GM10266 (cell line): ENCODE results near the gene BIRC5.

ENCODE experiments used
- DNase-seq: peaks from one replicate; pipeline ENCODE4 v3.0.0; 2012; ENCODE audit errors: extremely low spot score
- TF ChIP-seq, protein P1 (sequence below): IDR thresholded peaks from 2 replicates; pipeline ENCODE4 v1.5.1; 2012; ENCODE audit warnings: mild to moderate bottlenecking, low read depth; ENCODE audit not compliant: control insufficient read depth, insufficient read depth; ENCODE audit errors: missing control alignments

The BIRC5 gene

DNA sequence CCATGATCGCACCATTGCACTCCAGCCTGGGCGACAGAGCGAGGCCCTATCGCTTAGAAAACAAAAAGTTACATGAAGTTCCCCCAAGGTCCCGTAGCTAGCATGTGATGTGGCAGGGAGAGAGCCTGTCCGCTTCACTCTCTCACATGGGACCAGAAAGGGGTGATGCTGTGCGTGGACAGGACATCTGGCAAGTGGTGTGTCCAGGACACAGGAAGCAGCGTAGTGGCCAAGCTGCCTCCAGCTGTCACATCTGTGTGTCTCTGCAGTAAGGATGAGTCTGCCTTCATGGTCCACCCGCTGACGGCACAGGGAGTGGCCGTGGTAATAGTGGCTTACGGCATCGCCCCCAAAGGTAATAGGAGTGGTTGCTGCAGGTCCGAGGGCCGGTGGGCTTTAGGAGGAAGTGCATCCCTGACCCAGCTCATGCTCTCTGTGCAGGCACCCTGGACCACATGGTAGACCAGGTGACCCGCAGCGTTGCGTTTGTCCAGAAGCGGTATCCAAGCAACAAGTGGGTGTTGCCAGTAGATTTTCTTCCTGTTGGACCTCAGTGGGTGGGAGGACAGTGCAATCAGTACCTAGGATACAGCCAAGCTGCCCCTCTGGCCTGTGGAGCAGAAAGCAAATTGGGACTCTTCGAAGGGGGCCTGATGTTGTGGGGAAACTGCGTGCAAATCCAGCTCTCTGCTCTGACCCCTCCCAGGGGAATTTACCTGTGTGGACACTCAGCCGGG is 9.5 kb upstream of the BIRC5 start:
- TF ChIP-seq, protein P1, sequence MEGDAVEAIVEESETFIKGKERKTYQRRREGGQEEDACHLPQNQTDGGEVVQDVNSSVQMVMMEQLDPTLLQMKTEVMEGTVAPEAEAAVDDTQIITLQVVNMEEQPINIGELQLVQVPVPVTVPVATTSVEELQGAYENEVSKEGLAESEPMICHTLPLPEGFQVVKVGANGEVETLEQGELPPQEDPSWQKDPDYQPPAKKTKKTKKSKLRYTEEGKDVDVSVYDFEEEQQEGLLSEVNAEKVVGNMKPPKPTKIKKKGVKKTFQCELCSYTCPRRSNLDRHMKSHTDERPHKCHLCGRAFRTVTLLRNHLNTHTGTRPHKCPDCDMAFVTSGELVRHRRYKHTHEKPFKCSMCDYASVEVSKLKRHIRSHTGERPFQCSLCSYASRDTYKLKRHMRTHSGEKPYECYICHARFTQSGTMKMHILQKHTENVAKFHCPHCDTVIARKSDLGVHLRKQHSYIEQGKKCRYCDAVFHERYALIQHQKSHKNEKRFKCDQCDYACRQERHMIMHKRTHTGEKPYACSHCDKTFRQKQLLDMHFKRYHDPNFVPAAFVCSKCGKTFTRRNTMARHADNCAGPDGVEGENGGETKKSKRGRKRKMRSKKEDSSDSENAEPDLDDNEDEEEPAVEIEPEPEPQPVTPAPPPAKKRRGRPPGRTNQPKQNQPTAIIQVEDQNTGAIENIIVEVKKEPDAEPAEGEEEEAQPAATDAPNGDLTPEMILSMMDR = no peak
- DNase-seq = no peak

DNA sequence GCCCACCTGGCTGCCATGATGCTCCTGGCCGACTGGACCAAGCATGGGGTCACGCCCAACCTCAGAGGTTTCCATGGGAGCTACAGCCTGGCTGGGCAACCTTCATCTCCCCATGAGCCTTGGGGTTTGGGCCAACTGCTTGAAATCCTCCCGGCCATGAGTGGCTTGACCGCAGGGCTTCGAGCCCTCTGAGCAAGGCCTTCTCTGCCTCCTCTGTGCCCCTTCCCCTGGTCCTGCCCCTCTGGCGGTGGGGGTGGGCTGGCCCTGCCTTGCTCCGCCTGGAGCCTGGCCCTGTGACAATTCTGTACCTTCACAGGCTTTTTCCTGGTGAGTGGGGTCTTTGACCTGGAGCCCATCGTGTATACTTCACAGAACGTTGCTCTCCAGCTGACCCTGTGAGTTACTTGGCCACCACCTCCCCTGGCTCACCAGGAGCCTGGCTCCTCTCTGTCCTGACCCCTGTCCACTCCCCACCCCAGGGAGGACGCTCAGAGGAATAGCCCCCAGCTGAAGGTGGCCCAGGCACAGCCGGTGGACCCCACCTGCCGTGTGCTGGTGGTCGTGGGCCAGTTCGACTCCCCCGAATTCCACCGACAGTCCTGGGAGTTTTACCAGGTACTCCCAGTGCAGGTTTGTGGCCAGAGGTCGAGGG is 8.8 kb upstream of the BIRC5 start:
- TF ChIP-seq, protein P1 = no peak
- DNase-seq = no peak

DNA sequence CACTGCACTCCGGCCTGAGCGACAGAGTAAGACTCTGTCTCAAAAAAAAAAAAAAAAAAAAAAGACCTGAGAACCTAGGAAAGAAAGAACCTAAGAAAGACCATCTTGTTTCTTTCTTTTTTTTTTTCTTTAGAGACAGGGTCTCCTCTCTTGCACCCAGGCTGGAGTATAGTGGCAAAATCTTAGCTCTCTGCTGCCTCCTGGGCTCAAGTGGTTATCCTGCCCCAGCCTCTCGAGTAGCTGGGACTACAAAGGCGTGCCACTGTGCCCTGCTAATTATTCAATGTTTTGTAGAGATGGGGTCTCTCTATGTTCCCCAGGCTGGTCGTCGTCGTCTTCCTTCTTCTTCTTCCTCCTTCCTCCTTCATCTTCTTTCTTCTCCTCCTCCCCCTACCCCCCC is 7.8 kb upstream of the BIRC5 start:
- no peak for DNase-seq
- TF ChIP-seq, protein P1 = no peak

DNA sequence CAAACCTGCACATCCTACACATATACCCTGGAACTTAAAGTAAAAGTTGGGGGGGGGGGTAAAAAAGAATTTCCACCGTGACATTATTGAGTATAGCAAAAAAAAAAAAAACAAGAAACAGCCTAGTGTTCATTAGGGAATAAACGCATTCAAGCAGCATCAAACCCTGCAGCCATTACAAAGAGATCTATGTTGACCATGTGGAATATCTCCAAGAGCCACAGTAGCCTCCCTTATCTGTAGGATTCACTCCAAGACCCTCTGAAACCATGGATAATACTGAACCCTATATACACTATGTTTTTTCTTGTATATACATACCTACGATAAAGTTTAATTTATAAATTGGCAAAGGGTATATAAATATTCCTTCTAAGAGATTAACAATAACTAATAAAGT is 5.6 kb upstream of the BIRC5 start:
- DNase-seq = no peak
- TF ChIP-seq, protein P1 = no peak

DNA sequence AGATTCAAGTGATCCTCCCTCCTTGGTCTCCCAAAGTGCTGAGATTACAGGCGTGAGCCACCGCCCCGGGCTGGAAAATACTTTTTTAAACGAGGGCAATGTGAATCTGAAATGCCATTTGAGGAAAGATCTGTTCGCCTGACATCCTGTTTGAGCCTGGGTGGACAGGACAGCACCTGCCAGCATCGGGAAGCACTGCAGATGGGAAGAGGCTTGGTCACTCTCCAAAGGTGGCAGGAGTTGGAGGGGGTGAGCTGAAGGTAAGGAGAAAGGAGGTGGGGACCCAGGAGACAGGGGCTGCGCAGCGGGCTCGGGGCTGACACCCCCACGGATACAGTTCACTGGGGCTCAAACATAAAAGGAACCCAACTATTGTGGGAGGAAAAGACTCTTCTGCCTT is 3.9 kb upstream of the BIRC5 start:
- DNase-seq = no peak
- TF ChIP-seq, protein P1 = no peak

DNA sequence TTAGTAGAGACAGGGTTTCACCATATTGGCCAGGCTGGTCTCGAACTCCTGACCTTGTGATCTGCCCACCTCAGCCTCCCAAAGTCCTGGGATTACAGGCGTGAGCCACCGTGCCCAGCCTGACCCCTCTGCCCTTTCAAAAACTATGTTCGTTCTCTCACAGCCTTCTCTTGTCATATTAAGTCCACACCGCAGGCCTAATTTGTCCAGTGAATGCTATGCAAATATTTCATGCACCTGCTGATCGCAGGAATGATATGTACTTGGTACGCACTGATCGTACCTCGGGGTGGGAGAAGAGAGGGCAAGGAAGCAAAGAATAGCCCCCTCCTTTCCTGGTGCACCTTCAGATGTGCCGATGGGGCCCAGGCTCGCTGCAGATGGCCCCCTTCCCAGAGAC is 3.0 kb upstream of the BIRC5 start:
- DNase-seq = no peak
- TF ChIP-seq, protein P1 = no peak

DNA sequence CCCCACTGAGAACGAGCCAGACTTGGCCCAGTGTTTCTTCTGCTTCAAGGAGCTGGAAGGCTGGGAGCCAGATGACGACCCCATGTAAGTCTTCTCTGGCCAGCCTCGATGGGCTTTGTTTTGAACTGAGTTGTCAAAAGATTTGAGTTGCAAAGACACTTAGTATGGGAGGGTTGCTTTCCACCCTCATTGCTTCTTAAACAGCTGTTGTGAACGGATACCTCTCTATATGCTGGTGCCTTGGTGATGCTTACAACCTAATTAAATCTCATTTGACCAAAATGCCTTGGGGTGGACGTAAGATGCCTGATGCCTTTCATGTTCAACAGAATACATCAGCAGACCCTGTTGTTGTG is 631 bp downstream of the BIRC5 start:
- TF ChIP-seq, protein P1 = no peak
- no peak for DNase-seq
